MM.1S (cell line): ENCODE measurements around the gene DTYMK.

ENCODE experiments used
- EZH2 ChIP-seq: fragments of 300-600 bp; sonication (generic); optimal IDR thresholded peaks from 2 replicates; pipeline ENCODE3; 2017; ENCODE audit warnings: low read depth, mild to moderate bottlenecking, antibody characterized with exemption, low read length, mixed read lengths
- EZH2phosphoT487 ChIP-seq: fragments of 300-600 bp; sonication (generic); IDR thresholded peaks from 2 replicates; pipeline ENCODE4 v1.6.1; 2018; ENCODE audit warnings: antibody characterized with exemption, low read length
- TF ChIP-seq, protein P1 (sequence below): fragments of 300-600 bp; sonication (generic); IDR thresholded peaks from 2 replicates; pipeline ENCODE4 v1.5.1; 2016; ENCODE audit warnings: antibody characterized with exemption, low read length, mixed read lengths

- no peak for TF ChIP-seq EZH2
- TF ChIP-seq, protein P1, sequence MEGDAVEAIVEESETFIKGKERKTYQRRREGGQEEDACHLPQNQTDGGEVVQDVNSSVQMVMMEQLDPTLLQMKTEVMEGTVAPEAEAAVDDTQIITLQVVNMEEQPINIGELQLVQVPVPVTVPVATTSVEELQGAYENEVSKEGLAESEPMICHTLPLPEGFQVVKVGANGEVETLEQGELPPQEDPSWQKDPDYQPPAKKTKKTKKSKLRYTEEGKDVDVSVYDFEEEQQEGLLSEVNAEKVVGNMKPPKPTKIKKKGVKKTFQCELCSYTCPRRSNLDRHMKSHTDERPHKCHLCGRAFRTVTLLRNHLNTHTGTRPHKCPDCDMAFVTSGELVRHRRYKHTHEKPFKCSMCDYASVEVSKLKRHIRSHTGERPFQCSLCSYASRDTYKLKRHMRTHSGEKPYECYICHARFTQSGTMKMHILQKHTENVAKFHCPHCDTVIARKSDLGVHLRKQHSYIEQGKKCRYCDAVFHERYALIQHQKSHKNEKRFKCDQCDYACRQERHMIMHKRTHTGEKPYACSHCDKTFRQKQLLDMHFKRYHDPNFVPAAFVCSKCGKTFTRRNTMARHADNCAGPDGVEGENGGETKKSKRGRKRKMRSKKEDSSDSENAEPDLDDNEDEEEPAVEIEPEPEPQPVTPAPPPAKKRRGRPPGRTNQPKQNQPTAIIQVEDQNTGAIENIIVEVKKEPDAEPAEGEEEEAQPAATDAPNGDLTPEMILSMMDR: no peak
- no peak for TF ChIP-seq EZH2phosphoT487
Observed at GRCh38 chr2:241689306-241689705, 2.7 kb upstream of the DTYMK start.
